Left forelimb (tissue), 1 donor: Measurements from ENCODE around the gene FFAR1.

Experiments used
- DNase-seq: peaks from one replicate; pipeline ENCODE4 v3.0.0-alpha.2; 2018; ENCODE audit warnings: low spot score

FFAR1 gene

GRCh38 chr19:35315883-35316282, 31.8 kb upstream of the FFAR1 start:
- DNase-seq = no peak

- no peak for DNase-seq
Observed at GRCh38 chr19:35316560-35316959, 31.1 kb upstream of the FFAR1 start.

- no peak for DNase-seq
Observed at GRCh38 chr19:35317464-35318043, 30.1 kb upstream of the FFAR1 start.

GRCh38 chr19:35318679-35319448, 28.8 kb upstream of the FFAR1 start:
- DNase-seq = no peak

- DNase-seq = no peak
Observed at GRCh38 chr19:35320065-35320713, 27.5 kb upstream of the FFAR1 start.

- DNase-seq = no peak
Observed at GRCh38 chr19:35321291-35321690, 26.4 kb upstream of the FFAR1 start.

- no peak for DNase-seq
Observed at GRCh38 chr19:35322014-35322413, 25.7 kb upstream of the FFAR1 start.

- no peak for DNase-seq
Observed at GRCh38 chr19:35327642-35328041, 20.1 kb upstream of the FFAR1 start.

- DNase-seq = no peak
Observed at GRCh38 chr19:35328851-35329285, 18.8 kb upstream of the FFAR1 start, which contains the start of gene CD22. TSS of gene CD22 (plus strand) at chr19:35329187. CDS start at chr19:35332041, 2,854 bp downstream.

GRCh38 chr19:35329323-35329722, 18.4 kb upstream of the FFAR1 start:
- DNase-seq = no peak

GRCh38 chr19:35330475-35330874, 17.2 kb upstream of the FFAR1 start:
- no peak for DNase-seq

GRCh38 chr19:35331551-35332214, 16.0 kb upstream of the FFAR1 start:
- no peak for DNase-seq

GRCh38 chr19:35332817-35333216, 14.9 kb upstream of the FFAR1 start:
- no peak for DNase-seq

- no peak for DNase-seq
Observed at GRCh38 chr19:35334144-35334753, 13.5 kb upstream of the FFAR1 start.

GRCh38 chr19:35336166-35336955, 11.3 kb upstream of the FFAR1 start:
- DNase-seq = no peak

GRCh38 chr19:35337097-35337983, 10.4 kb upstream of the FFAR1 start:
- DNase-seq = no peak

- DNase-seq = no peak
Observed at GRCh38 chr19:35337984-35338296, 9.8 kb upstream of the FFAR1 start.

- DNase-seq = no peak
Observed at GRCh38 chr19:35340431-35340830, 7.3 kb upstream of the FFAR1 start.

- DNase-seq = no peak
Observed at GRCh38 chr19:35341006-35341405, 6.7 kb upstream of the FFAR1 start.

GRCh38 chr19:35341565-35342225, 6.0 kb upstream of the FFAR1 start:
- no peak for DNase-seq
